DND-41 (cell line): ENCODE measurements around the gene FURIN.

Source experiments
- CTCF ChIP-seq: IDR thresholded peaks from 2 replicates; pipeline ENCODE4 v1.5.1; 2012; ENCODE audit warnings: borderline replicate concordance, low read length, moderate library complexity, mild to moderate bottlenecking; ENCODE audit not compliant: poor library complexity, severe bottlenecking; ENCODE audit errors: extremely low read depth
- EZH2 ChIP-seq: IDR thresholded peaks from 3 replicates; pipeline ENCODE4 v1.6.1; 2012; ENCODE audit warnings: borderline replicate concordance, low read depth, mild to moderate bottlenecking, moderate library complexity, low read length, inconsistent platforms; ENCODE audit not compliant: severe bottlenecking

GRCh38 chr15:90881181-90881977 lies 13.0 kb downstream of the FURIN start:
- no peak for TF ChIP-seq CTCF
- TF ChIP-seq EZH2, result no peak
